GM12874 (cell line): Measurements from ENCODE around the gene CCDC85A.

Source experiments
- TF ChIP-seq, protein P1 (sequence below): IDR thresholded peaks from 2 replicates; pipeline ENCODE4 v1.5.1; 2011; ENCODE audit warnings: low read depth, mild to moderate bottlenecking, control low read depth, low read length, moderate library complexity; ENCODE audit not compliant: insufficient read depth

The CCDC85A gene

DNA sequence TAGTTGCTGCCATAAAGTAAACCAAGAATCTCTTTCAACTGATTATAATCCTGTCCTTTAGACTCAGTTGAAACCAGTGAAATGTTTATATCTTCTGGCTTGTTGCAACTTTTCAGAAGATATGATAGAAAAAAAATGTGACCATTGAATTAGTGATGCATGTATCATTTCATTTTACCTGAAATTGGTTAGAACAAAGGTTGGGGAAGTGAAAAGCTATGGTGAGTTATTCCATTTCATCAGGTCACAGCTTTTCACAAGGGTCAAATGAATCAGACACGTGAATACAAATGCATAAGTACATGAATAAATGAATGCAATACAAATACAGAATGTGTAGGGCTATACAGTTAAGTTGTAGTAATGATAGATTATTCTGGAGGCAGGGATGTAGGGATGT lies 15.1 kb downstream of the CCDC85A start:
- TF ChIP-seq, protein P1, sequence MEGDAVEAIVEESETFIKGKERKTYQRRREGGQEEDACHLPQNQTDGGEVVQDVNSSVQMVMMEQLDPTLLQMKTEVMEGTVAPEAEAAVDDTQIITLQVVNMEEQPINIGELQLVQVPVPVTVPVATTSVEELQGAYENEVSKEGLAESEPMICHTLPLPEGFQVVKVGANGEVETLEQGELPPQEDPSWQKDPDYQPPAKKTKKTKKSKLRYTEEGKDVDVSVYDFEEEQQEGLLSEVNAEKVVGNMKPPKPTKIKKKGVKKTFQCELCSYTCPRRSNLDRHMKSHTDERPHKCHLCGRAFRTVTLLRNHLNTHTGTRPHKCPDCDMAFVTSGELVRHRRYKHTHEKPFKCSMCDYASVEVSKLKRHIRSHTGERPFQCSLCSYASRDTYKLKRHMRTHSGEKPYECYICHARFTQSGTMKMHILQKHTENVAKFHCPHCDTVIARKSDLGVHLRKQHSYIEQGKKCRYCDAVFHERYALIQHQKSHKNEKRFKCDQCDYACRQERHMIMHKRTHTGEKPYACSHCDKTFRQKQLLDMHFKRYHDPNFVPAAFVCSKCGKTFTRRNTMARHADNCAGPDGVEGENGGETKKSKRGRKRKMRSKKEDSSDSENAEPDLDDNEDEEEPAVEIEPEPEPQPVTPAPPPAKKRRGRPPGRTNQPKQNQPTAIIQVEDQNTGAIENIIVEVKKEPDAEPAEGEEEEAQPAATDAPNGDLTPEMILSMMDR = no peak

DNA sequence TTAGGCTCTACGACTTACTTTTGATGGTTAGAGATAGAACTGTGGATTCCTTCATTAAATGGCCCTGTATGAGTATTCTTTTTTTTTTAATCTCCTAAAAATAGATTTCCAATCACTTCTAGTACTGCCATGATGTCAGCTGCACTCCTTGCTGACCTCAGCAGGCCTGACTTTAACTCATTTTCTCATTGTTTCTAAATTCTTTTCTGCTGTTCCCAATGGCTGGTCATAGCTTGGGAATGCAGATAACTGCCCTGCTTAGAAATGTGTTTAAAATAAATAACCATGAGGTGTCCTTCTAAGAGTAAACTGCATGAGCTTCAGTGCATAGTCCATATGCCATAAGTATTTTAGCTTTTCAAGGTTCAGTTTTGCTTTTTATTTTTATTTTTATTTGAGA lies 15.7 kb downstream of the CCDC85A start:
- TF ChIP-seq, protein P1 = no peak

DNA sequence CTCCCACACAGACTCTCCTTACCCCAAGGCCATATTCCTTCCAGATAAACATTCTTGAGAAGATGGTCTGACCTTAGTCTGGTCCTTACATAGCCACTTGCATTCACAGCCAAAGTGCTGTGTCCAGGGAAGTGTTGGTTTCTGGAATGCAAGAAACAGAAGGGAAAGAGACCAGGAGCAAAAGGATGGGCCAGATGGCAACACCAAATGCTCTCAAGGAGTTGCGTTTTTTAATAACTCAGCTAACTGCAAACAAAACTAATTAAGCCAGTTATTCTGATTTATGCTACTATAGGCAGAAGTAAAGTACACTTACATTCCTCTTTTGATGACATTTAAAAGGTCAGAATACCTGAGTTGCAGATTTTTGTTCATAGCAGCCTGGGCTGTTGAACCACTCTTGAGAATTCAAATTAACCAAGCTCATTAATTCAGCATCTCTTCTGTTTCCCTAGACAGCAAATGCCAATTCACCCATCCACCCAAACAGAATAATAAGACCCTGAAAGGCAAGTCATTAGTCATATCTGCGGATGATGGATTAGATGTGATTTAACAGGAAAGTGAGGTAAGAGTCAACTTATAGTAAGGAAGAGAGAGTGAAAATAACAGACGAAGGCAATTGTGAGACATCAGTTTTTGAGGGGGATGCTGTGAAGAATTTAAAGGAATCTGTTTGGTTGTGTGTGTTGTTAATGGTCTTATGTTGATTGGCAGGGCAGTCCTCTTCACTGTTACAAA lies 18.8 kb downstream of the CCDC85A start:
- TF ChIP-seq, protein P1 = no peak

DNA sequence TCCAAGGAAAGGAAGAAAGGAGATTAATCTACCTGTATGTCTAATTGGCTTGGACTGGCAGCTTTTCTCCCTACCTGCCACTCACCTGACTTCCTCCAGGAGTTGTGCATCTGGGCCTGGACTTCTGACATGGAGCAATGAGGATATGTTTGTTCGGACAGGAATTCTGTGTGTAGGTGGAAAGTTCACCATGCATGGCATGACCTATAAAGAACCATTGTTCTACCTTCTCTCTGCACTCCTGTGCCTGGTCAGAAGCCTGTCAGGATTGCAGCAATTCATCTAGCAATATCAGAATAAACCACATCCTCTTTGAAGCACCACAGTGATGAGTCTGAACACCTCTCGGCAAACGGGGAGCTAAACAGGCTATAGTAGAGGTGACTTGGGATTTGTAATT lies 20.8 kb downstream of the CCDC85A start:
- TF ChIP-seq, protein P1 = no peak

DNA sequence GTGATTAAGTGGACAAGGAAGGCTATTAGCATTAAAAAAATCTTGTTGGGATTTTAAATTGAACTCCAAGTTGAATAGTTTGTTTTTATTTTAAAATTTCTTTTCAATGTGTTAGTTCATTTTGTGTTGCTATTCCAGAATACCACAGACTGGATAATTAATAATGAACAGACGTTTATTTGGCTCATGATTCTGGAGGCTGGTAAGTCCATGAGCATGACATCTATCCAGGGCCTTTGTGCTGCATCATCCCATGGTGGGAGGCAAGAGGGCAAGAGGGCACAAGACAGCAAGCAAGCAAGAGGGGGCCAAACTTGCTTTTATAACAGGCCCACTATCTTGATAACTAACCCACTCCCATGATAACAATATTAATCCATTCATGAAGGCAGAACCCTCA lies 22.5 kb downstream of the CCDC85A start:
- TF ChIP-seq, protein P1 = no peak

DNA sequence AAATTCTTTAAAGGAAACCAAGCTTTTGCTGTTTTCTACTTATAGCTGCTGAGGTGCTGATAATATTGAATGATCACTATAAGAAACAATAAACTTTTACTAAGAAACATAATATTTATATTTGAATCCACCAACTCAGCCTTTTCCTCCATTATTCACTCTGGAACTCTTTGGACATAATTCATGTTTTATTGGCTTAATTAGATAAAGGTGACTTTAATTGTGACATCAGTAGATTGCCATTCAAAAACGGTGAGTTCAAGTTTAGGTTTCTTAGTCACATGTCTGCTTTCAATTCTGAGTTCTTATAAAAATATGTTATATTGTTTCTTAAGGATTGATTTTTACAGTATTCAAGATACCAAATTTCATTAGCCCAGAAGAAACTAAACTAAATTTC lies 24.0 kb downstream of the CCDC85A start:
- TF ChIP-seq, protein P1 = no peak

DNA sequence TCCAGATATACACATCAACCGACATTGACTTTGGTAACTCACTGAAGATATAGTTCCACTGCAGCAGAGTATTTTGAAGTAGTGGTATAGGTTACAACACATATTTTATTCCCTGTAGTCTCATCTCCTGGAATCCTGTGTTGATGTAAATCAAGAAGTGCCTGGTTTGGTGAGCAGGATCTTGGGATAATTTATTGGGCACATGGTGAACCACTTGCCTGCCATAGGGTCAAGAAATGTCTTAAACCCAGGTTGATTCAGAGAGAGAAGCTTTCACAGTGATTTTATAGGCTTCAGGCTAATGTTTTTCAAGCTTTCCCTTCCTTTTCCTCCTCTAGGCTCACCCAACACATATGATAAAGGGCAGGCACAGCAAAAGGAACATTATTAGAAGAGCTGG lies 24.6 kb downstream of the CCDC85A start:
- TF ChIP-seq, protein P1 = no peak
